ENCODE results near the gene NAPEPLD.
"Not testable (repeated sequence)": the region's sequence is repeated elsewhere in the genome, so short reads cannot be mapped to it uniquely, and the experiment has no call there.

NAPEPLD gene

GRCh38 chr7:103106005-103106702 lies 42.7 kb downstream of the NAPEPLD start:
- no peak for DNase-seq

DNA sequence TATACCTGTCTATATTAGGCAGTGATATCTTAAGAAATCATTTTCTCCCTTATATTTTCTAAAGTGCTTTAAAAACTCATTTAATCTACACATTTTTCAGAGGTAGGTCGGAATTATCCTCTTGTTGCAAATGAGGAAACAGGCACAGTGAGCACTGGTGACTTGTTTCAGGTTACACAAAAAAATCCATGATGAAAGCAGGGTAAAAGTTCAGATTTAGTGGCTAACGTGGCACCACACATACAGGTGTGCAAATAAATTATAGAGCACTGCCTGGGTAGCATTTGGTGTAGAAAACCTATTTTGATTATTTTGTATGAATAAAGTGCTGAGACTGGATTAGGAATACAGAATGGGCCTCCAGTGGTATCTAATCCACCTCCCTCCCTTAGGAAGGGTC lies 47.4 kb downstream of the NAPEPLD start:
- DNase-seq = no peak

DNA sequence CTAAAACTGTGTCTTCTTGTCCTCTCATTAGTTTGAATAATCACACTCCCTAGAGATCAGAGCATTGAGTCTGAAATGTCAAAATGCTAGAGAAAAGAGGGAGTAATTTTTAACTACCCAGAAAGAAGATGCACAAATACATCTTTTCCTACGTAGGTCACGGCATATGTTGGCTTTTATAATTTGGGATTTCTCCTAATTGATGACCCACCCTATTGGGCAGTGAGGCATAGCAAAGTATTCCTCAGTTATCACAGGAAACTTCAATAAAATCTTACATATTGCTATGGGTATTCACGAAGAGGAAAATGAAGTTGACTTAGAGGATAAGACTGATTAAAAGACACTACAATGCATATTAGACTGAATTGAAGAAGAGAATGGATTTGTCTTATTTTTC lies 48.6 kb downstream of the NAPEPLD start:
- DNase-seq = no peak

- no peak for DNase-seq
Measured at GRCh38 chr7:103097041-103097440, 51.9 kb downstream of the NAPEPLD start.

GRCh38 chr7:103095558-103095957 lies 53.3 kb downstream of the NAPEPLD start:
- DNase-seq = not testable (repeated sequence)

GRCh38 chr7:103094102-103094501 lies 54.8 kb downstream of the NAPEPLD start:
- no peak for DNase-seq

DNA sequence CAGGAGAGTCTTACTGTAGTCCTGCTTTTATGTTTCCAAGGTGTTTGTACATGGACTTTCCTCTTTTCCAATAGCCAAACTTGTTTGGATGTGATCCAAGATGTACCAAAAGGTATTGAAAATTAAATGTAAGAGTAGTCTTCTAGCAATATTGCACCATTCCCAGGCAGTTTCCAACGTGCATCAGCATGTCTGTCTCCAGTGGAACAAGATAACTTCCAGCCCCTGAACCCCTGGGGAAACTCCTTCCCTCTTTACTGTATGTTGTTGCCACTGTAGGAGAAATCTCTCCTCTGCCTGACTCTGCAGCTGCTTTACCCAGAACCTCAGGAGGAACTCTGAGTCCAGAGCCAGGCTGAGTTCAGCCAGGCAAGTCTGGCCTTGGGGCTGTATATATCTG lies 55.5 kb downstream of the NAPEPLD start:
- no peak for DNase-seq

DNA sequence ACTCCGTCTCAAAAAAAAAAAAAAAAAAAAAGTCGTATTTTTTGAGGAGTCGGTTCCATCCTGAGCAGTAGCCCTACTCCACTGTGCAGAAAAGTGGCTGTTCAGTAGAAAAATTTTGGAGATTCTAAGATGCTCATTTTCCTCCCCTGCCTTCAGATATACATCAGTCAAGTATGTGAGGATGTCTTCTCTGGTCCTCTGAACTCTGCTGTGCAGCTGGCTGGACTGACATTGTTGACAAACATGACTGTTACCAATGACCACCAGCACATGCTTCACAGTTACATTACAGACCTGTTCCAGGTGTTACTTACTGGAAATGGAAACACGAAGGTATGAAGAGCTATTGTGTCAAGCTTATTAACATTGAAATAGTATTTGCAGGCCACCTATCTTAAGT lies 56.6 kb downstream of the NAPEPLD start:
- not testable (repeated sequence) for DNase-seq

DNA sequence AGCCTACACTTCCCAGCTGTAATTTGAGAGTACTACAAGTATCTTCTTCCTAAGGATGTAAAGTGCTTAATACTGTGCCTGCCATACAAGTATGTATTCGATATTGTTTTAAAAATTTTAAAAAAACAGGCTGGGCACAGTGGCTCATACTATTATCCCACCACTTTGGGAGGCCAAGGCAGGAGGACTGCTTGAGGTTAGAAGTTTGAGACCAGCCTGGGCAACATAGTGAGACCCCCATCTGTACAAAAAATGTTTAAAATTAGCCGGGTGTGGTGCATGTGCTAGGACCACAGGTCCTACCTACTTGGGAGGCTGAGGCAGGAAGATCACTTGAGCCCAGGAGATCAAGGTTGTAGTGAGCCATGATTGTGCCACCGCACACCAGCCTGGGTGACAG lies 65.7 kb downstream of the NAPEPLD start:
- DNase-seq = no peak

DNA sequence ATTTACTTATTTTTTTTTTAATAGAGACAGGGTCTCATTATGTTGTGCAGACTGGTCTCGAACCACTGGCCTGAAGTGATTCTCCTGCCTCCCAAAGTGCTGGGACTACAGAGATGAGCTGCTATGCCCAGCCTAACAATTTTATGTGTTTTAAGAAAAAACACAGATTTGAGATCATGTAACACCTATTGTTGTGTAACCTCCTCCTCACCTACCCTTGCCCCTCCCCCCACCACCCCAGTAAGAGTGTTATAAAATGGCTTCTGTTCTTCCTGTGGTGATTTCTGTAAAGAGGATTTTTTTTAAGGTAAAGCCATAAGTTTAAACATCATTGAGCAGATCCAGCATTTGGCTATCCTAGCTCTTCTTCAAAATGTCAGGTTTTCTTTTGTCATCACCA lies 66.4 kb downstream of the NAPEPLD start:
- no peak for DNase-seq

GRCh38 chr7:103080923-103081322 lies 68.0 kb downstream of the NAPEPLD start:
- DNase-seq = no peak

- DNase-seq = no peak
Measured at GRCh38 chr7:103079836-103080235, 69.1 kb downstream of the NAPEPLD start.

- peak; percentile 28 to 46 (median 43) for DNase-seq
Measured at GRCh38 chr7:103078226-103078625, 70.7 kb downstream of the NAPEPLD start.

DNA sequence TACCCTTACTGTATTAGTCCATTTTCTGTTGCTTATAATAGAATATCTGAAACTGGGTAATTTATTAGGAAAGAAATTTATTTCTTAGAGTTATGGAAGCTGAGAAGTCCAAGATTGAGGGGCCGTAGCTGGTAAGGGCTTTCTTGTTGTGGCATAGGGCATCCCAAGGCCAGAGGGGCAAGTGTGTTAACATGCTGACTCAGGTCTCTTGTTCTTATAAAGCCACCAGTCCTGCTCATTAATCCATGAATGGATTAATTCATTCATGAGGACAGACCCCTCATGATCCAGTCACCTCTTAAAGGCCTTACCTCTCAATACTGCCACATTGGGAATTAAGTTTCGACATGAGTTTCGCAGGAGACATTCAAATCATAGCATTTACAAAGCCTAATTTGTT lies 71.6 kb downstream of the NAPEPLD start:
- no peak for DNase-seq

DNA sequence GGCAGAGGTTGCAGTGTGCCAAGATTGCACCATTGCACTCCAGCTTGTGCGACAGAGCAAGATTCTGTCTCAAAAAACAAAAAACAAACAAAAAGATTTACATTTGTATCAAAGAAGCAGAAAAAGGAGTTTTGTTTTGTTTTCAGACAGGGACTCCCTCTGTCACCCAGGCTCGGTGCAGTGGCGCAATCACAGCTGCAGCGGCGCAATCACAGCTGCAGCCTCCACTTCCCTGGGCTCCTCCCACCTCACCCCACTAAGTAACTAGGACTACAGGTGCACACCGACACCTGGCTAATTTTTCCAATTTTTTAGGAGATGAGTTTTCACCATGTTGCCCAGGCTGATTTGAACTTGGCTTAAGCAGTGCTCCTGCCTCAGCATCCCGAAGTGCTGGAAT lies 72.1 kb downstream of the NAPEPLD start:
- DNase-seq = peak; percentile 31 to 44 (median 32)

GRCh38 chr7:103075337-103075918 lies 73.5 kb downstream of the NAPEPLD start:
- DNase-seq = peak; percentile 68 to 84 (median 76)

GRCh38 chr7:103074519-103075336 lies 74.2 kb downstream of the NAPEPLD start, which contains the start of the genes ARMC10 and FBXL13:
Gene ARMC10, plus strand, starts transcription at chr7:103075140. Its CDS starts 133 bp downstream, at chr7:103075273.
Gene FBXL13, minus strand, starts transcription at chr7:103074796.
- DNase-seq = peak; percentile 93 to 97 (median 96)

GRCh38 chr7:103073989-103074518 lies 74.8 kb downstream of the NAPEPLD start:
- peak in 1 of 3 donors; percentile 5 for DNase-seq

- no peak for DNase-seq
Measured at GRCh38 chr7:103071000-103071399, 77.9 kb downstream of the NAPEPLD start.

DNA sequence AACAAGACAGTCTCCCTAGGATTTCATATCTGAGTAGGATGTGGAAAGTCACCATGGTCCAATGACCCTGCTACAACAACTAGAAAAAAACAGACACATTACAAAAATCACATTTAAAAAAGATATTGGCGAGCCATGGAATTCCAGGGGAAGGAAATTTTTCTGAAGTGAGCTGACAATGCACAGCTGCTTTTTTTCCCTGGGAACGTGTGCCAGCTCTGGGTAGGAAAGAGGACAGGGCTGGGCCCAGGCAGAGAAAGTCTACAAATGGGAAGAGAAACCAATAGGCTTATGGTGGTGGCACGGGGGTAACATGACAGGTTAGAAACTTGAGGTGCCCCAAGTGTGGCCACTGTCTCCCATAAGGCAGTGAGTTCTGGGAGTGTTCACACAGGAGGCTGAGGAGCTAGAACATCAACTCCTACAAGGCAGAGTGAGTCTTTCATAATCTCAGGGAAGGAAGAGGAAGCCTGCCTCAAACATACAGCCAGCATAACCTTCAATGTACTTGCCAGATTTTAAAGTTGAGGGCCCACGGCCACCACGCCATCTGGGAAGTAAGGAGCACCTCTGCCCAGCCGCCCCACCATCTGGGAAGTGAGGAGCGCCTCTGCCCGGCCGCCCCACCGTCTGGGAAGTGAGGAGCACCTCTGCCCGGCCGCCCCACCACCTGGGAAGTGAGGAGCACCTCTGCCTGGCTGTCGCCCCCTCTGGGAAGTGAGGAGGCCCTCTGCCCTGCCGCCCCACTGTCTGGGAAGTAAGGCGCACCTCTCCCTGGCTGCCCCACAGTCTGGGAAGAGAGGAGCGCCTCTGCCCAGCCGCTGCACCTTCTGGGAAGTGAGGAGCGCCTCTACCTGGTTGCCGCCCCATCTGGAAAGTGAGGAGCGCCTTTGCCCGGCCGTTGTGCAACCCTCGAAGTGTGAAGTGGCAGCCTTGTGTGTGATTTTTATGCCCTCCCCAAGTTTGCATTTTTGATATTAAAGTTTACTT lies 80.2 kb downstream of the NAPEPLD start:
- DNase-seq = no peak

DNA sequence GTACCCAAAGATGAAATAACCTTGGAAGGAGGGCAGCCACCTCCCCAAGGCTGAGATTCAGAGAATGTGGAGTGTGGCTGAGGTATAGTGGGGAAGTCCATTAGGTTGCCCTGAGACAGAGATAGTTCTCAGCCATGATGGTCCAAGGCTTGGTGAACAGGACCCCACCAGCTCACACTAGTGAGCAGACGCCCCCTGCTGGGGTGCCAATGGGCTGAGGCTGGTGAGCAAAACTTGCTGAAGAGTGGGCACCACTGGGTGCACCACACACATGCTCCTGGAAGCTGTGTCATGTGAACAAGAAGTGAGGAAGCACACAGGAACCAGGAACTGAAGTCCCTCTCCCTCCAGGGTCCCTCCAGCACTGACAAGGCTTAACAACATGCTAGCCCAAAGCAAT lies 83.2 kb downstream of the NAPEPLD start:
- peak; percentile 36 to 63 (median 48) for DNase-seq

GRCh38 chr7:103063895-103064294 lies 85.0 kb downstream of the NAPEPLD start:
- no peak for DNase-seq
